Activated CD4-positive, CD25-positive, alpha-beta regulatory T cell treated with anti-CD3 and anti-CD28 coated beads, Interleukin-2, amount 50 U/mL, for 16 hours (primary cell): ENCODE results near the gene TBX20.
"Not testable (repeated sequence)": the region's sequence is repeated elsewhere in the genome, so short reads cannot be mapped to it uniquely, and the experiment has no call there.

ENCODE experiments used
- DNase-seq: peaks from one replicate; pipeline ENCODE4 v3.0.0-alpha.2; 2020; ENCODE audit warnings: low read depth, low spot score

TBX20 gene

DNA sequence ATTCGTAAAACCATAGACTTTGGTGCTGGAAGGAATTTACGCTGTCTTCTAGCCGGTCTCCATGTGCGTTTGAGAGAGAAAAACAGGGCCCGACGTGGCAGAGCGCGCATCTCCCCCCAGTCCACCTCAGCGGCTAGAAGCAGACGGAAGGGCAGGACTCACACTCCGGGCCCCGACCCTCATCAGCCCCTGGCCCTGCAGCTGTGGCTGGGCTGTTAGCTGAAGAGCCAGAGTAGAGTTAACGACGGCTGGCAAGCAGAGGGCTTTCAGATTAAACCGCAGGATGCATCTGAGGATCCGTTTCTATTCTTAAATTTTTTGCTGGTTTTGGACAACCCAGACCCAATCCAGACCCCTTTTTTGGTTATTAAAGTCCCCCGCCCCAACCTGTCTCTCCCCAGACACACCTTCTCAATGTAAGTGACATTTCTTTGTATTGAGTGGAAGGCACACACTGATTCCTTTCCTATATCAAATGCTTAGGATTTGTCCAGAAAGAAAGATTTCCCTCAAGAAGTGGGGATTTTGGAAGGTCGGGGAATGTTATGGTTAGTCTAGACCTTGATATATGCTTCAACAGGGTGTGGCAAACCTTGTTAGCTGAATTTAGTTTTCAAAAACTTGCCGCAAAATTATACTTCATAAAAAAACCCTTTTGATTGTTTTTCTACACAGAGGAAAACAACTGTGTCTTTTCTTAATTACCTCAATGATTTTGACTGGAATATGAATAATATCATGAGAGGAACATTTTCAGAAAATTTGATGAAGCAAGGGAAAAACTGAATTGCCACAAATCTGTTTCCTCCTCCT is 1.7 kb upstream of the TBX20 start:
- DNase-seq = no peak

DNA sequence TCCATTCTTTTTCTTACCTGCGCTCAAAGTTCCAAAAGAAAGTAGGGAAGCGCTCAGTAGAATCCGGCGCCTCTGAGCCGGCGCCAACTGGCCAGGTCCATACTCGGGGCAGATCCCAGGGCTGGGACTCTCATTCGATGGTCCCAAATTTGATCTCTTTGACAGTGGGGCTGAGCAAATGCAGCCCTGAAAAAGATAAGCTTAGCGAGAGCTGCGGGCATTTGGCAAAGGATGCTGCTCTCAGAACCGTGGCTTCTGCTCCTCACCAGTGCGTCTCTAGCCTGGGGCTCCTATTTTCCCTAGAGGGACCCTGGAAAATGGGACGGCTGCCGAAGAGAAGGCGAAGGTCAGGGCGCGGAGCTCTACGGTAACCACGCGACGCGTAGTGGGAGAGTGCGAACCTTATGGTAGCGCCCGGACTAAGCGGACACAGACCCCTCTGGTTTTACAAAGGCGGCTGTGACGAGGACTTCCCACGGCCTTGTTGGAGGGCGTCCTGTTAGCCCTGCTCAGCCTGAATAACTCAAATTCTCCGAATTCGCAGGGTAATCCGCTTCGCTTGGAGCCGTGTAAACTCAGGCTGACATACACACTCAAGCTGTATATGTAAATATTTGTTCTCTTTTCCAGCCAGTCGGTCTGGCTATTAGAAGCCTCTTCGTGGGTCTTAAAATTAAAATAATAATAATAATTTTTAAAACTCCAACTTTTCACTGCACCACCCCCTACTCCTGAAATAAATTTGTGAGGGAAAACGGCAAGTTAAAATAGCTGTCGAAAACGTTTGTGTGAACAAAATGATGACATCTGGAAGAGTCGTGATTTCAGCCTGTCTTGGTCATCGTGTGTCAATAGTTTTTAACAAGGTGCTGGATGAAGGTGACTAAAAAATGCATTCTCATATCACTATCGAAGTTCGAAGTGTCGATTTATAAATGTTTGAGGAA is 869 bp upstream of the TBX20 start:
- DNase-seq = no peak

DNA sequence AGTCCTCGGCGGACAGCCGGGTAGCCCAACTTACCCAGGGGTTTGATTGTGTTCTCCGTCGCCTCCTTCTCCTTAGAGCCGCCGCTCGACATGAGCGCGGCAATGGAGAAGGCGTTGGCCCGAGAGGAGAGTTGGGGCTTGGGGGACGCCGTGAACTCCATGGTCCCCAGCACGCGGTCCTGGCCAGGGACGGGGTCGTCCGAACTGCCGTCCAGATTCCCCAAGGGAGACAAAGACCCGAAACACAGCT is 515 bp downstream of the TBX20 start:
- no peak for DNase-seq

DNA sequence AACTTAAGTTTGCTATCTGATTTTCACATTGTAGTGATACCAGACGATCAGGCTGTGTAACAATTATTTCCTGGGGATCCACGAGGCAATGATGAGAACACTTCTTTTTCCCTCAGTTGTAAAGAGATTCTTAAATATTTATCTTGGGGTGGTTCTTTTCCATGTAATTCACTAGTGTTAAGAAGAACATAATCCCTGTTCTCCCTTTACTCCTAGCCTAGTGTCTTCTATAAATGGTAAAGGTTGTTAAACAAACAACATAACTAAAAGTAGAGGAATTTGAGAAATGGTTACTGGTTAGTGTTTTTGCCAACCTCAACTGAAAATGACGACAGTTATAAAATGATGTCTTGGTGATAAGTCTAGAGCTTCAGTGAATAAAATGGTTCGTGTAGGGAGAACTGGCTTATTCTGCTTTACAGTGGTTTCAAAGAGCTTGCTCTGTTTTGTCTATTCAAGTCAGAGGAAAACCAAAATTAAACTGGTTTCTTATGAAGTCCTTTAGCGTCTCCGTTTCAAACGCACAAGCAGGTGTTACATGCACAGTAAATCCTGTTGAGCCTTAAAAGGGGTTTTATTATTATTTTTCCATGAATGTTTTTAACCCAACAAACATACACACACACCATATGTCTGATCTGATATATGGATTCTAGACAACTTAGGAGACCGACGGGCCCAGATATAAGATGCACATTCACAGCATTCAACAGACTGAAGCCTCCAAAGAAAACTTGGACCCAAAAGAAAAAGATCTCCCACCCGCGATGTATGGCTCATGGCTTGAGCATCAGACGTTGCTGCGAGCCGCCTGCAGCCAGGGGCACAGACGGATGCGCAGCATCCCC is 1.1 kb downstream of the TBX20 start:
- DNase-seq = no peak

DNA sequence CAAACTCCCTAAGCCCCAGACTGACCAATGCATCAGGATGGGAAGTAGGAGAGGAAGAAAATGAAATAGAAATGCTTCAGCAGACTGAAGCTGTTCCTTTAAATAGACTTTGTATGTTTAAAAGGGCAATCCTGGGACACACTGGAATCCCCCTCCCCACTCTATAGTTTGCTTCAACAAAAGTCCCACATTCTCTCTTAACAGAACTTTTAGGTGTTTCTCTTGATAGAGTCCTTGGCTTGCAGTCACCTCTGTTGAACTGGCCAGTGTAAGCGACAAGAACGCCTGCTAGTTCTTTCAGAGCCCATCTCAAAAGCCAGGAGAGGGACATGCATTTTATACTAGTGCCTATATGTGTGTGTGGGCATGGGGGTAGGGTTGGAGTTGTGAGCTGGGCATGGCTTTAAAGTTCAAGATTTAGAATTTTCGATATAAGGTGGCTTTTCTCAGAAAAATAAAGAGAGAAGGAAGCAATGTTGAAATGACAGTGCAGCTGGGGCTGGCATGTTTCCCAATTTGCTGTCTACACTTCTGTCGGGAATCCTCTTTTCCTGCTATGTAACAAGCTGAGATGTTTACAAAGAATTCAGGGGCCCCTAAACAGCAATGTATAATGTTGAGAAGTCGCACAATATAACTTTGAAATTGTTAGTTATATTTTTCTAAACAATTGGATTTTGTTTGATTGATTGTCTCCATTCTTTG is 2.1 kb downstream of the TBX20 start:
- no peak for DNase-seq

DNA sequence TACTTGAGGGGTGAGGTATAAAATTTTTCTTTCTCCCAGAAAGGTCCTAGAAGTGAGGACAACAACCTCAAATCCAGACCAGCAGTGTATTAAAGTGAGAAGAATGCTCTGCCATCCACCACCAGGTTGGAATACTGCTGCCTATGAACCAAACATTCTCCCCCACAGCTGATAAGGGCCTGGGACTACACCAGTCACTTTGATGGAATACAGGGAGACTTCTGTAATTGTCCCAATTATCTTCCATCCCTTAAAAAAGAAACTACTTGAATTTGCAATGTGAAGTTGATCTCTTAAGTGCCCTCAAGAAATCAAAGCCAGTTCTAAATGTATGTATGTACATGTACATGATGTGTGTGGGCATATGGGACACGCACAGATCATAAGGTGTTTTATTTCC is 3.0 kb downstream of the TBX20 start:
- DNase-seq = no peak

DNA sequence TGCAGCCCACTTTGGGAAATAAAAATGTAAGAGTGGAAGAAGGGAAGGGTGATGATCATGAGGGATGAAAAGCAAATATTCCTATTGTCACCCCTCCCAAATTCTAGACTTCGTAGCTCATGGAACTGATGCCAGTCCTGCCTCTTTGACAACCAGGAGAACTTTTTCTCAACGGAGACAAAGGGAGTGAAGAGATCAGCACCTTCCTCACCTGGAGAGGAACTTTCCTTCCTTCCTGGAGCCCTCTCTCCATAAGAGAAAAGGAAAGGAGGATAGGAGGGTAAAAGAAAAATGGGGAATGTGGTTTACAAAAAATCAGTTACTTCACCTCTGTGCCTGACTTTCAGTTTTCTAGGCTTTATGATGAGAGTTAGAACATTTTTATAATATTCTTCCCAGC is 3.4 kb downstream of the TBX20 start:
- no peak for DNase-seq

DNA sequence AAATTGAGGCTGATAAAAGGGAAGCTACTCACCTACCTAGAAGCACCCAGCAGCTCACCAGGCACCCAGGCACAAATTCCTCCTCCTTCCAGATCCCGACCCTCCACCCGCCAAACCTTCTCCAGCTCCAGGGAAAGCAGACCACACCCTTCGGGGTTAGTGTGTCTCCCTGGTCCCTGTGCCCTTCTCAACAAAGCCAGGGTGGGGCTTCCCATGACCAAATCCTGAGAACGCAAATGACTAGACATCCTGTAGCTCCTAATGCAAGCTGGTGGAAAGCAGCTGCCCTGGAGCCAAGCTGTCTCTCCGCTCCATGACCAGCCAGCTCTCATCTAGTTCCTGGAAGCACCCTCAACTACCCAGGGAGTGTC is 4.4 kb downstream of the TBX20 start:
- DNase-seq = no peak

DNA sequence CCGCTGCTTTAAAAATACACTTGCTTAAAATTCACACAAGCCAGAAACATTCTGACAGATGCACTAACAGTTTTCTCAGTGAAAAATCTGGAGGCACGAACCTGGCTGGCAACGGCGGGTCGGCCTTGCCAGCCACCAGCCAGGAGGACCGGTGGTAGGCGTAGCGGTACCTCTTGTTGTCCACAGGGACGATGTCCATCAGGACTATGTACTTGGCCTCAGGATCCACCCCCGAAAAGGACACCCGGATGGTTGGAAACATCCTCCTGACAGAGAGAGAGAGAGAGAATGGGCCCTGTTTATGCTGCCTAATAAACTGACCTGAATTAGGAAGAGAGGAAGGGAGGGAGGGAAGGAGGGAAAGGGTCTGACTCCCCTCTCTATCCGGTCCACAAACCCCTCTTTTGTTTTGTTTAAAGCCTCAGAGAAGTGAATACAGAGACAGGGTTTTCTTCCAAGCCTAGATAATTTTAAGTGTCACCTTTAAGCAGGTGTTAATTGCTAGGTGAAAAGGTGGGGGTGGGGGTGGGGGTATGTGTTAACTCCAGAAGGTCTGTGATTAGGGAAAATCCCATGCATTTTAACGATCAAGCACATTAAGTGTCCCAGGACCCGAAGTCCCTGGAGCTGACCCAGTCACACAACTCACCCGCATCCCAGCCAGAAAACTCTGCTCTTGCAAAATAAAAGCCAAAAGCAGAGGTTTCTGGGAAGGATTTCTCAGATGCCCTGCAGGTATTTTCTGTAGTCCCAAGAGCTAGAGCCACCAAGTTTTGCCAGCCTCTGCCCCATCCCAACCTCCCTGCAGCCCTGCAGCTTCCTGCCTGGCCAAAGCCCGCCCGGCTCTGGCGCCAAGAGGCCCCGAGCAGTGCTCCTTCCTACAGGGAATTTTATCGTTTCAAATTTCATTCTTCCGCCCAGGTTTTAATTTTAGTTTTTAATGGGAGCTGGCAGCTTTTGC is 5.0 kb downstream of the TBX20 start:
- no peak for DNase-seq

DNA sequence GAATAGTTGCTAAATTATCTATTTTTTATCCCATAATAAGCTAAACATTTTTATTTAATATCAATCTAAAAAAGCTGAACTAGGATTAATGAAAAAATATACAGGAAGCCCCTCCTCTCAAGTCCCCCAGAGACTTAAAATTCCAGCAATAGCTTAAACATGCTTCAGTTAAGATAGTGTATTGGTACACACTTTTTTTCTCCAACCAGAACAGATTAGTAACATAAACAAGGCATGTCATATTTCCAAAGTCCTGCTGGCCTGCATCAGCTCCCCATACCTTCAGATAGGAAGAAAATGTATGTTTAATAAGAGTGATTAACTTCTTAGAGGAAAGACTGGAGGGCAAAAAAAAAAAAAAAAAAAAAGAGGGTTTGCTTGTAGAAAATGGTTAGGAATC is 7.1 kb downstream of the TBX20 start:
- DNase-seq = no peak

DNA sequence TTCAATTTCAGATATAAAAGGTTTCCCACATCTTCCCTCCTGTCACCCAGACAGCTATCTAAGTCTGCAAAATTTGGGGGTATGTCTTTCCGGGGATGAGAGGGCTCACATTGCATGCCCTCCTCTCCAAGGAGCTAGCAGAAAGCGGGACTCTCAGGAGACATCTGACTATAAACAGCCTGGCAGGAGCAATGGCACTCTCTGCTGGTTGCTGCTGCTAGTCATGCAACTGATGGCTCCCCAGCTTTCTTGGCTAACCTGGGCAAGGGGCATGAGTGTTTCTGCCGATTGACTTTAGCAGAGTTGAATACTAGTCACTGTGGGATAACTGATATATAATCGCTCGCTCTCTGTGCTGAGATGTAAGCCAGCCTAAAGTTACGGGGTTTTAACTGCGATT is 12.0 kb downstream of the TBX20 start:
- DNase-seq = no peak

DNA sequence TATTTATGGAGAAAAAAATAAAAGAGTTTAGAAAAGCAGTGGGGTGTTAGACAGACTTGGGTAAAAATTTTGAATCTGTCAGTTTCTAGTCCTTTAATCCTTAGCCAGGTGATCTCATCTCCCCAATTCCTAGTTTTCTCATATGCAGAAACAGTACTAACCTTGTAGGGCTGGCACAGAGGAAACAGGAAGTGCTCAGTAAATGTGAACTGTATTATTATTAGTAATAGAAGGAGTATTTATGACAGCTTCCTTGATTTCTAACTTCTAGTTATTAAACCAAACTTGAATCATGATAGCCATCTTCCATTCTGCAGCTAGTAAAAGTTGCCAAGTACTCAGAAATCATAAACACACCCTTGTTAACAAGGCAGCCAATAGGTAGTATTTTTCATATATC is 12.5 kb downstream of the TBX20 start:
- DNase-seq = no peak

DNA sequence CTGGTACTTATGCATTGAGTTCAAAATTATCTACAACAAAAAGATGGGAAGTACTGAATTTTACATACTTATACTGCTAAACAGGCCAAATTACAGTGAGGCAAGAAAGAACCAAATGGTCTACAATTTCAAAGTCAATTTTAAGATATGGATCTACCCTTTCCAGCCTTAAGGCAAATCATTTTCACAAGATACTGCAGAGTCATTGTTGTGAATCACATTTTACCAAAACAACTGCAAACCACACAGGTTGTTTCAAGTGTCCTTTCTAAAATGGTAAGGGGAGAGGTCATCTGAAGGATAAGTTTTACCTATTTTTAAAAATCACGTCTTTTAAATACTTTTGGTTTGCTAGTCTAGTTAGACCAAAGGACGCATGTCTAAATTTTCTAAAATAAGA is 12.9 kb downstream of the TBX20 start:
- not testable (repeated sequence) for DNase-seq

DNA sequence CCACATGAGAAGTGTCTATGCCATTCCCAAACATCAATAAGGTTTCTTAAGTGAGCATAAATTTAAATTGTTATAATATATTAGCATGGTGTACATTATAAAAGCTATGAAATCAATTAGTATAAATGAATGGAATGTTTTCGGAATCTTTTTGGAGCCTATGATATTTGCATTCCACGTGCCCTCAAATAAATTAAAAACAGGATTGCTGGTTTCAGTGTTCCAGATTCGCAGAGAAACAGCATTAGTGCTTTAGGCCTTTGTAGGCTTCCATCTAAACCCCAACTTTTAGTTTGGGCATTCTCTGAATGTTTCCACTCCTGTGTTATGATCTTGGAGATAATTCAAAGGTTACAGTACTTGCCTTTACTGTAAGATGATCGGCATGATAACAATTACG is 15.4 kb downstream of the TBX20 start:
- not testable (repeated sequence) for DNase-seq

DNA sequence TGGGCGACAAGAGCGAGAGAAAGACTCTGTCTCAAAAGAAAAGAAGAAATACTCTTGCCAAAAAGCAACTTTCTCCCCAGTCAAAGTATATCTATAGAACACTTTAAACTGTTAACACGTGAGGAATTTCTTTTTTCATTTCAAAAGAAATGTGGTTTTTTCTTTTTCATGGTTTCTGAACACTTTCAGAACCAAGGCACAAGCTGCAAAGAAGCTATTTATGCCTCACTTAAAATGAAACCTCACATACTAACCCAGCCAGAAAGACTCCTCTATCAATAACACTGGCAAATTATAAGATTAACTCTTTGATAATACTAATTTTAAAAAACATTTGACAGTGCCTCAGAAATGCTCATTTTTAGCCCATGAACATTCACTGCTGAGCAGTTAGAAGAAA is 20.9 kb downstream of the TBX20 start:
- no peak for DNase-seq

DNA sequence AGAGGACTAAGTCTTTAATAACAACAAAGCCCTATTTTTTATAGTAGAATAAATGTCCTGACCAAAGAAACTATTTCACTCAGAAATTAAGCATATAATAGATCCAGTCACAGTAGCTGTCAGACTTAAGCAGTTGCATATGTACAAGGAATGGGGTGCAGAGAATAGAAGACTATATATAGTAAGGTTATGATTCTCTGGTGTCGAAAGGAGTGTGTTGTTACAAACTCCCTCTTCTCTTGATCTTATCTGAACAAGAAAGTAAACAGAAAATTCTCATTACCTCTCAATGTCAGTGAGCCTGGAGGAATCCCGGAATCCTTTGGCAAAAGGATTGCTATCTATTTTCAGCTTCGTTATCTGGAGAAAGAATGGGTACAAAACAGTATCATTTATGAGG is 22.7 kb downstream of the TBX20 start:
- not testable (repeated sequence) for DNase-seq

DNA sequence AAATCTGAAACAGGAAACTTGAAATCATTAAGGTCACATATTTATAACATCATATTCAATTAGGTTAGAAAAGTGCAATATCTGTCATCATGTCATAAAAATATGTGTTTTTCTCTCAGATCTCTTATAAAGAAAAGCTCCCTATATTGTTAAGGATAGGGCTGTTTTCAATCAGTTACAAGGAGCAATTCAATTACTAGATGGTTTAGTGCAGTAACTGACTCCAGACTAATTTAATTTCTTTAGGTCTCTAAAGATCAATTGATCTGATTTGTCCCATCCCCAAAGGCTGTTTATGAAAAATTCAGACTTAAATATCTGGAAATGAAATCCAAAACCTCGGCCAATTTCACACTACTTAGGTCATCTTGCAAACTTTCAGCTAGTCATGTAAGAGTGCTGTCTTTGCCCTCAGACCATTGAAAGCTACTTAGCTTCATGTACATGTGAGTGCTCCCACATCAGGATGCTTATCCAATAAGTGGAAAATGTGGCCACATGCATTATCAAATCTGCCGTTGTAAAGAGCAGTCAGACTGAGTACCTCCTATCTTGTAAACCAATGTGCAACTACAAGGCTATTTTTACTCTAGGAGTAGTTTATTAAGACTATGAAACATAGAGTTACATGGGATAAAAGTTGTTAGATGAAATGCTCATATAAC is 24.7 kb downstream of the TBX20 start:
- DNase-seq = not testable (repeated sequence)

DNA sequence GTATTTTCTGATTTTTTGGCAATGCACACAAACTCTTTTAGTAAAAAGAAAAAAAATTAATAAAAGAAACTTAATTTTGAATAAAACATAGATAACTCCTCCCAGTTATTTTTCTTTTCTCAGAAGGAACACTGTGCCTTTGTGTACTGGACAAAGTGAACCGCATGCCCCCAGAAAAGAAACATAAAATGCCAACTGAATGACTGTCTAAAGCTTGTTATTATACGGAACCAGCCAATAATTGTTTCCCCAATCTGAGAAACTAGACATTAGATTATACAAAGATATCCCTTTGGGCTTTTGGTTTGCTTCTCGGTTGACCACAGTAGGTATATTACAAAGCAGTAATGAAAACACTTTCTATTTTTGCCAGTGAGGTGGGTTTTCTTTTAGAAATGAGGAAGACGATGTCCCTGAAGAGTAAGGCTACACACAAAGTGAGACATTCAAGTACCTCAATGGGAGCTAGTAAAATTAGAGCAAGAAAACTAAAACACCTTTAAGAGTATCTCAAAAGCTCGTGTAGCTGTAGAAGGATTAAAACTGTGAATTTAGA is 25.3 kb downstream of the TBX20 start:
- DNase-seq = not testable (repeated sequence)

DNA sequence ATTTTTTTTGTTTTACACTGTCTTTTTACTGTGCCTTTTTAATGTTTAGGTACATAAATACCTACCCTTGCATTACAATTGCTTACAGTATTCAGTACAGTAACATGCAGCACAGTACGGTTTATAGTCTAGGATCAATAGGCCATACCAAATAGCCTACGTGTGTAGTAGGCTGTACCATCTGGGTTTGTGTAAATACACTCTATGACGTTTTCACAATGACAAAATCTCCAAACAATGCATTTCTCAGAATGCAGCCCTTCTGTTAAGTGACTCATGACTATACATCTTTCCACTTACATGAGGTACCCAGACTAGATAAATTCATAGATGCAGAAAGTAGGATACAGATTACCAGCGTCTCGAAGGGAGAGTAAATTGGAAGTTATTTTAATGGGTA is 26.5 kb downstream of the TBX20 start:
- DNase-seq = not testable (repeated sequence)

DNA sequence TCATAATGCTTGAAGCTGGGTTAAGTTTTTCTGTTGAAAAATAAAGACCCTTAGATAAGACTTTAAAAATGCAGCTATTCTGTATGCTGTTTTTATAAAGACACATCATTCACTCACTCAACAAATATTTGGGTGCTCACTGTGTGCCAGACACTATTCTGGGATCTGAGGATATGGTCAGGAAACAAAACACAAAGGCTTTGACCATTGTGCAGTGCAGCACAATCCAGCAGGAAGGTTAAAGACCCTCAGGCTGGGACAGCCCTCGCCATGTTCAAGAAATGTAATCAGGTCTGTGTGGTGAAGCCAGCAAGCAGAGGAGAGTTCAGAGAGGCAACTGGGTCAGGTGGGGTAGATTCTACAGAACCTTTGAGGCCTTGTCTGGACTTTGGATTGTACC is 31.5 kb downstream of the TBX20 start:
- not testable (repeated sequence) for DNase-seq
